Gastroesophageal sphincter (tissue), 3 donors: ENCODE measurements around the gene YWHAQ.

Experiments used
- POLR2A ChIP-seq, 2 donors: fragments of 450-650 bp; IDR thresholded peaks; one replicate each; pipeline ENCODE4 v1.6.1; 2017; ENCODE audit warnings: antibody characterized with exemption in 2 of 2, mild to moderate bottlenecking in 2 of 2, moderate library complexity in 1 of 2
- TF ChIP-seq, protein P1 (sequence below), 4 experiments: fragments of 200-600 bp in 2 of 4; fragments of 450-650 bp in 2 of 4; sonication (generic) in 1 of 4; IDR thresholded peaks; one replicate each; pipeline ENCODE4 v1.5.1; 2017 to 2019; ENCODE audit warnings: antibody characterized with exemption in 4 of 4, mild to moderate bottlenecking in 2 of 4, moderate library complexity in 2 of 4

DNA sequence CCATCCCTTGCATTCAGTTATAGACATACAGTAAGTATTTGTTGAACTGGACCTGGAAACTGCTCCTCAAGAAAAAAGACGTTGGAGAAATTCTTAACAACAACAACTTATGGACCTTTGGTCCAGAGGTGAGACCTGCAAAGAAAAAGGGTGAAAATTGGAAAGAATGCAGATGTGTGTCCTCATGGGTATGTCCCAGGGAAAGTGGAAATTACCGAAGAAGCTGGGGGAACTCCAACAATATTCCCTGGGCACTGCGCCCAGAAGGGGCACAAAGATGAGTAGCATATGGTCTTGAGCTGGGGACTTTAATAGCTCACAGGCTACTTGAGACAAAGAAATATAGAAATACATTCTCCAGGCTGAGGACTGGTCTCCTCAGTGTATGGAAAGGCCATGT lies 35.5 kb upstream of the YWHAQ start:
- no peak for TF ChIP-seq POLR2A (IDR thresholded peaks at IDR 0.05)
- TF ChIP-seq, protein P1, sequence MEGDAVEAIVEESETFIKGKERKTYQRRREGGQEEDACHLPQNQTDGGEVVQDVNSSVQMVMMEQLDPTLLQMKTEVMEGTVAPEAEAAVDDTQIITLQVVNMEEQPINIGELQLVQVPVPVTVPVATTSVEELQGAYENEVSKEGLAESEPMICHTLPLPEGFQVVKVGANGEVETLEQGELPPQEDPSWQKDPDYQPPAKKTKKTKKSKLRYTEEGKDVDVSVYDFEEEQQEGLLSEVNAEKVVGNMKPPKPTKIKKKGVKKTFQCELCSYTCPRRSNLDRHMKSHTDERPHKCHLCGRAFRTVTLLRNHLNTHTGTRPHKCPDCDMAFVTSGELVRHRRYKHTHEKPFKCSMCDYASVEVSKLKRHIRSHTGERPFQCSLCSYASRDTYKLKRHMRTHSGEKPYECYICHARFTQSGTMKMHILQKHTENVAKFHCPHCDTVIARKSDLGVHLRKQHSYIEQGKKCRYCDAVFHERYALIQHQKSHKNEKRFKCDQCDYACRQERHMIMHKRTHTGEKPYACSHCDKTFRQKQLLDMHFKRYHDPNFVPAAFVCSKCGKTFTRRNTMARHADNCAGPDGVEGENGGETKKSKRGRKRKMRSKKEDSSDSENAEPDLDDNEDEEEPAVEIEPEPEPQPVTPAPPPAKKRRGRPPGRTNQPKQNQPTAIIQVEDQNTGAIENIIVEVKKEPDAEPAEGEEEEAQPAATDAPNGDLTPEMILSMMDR (IDR thresholded peaks at IDR 0.05) = no peak
